ENCODE results near the gene PRR7.
A peak's percentile ranks its signal among the peaks of the same experiment; 100 is the strongest.
"Not testable (repeated sequence)": the region's sequence is repeated elsewhere in the genome, so short reads cannot be mapped to it uniquely, and the experiment has no call there.

The PRR7 gene

DNA sequence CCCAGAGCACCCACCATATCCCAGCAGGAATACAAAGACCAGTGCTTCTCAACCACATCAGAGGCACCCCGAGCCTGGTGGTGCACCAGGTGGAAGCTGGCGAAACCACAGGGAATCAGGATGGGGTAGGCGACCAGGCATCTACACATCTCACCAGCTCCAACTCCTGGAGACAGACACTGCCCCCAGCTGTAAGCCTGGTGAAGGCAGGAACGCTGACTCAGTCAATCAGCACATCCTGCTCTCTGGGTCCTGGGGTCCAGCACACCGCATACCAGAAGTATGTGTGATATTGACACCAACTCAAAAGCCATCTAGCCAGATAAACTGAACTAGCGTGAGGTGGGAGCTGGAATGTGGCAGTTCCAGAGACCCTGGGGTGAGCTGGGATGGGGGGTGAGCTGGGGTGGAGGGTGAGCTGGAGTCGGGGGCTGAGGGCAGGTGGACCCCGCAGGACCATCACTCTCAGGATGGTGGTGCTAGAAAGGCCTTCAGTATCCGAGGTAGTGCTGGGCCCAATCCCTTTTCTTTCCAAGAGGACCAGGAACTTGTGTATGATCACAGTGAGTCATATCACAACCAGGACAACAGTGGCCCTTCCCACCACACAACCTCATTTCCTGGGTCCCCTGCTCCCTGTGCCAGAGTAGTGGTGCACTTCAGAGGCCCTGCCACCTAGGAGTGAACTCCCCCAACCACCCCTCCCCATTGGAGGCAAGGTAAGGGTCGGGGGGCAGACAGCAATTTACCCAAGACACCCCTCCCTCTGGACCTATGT is 24.3 kb downstream of the PRR7 start:
- DNase-seq: no peak

- DNase-seq: no peak
Measured at GRCh38 chr5:177471610-177472356, 25.2 kb downstream of the PRR7 start.

- DNase-seq: peak; percentile 22
Measured at GRCh38 chr5:177472460-177473442, 26.1 kb downstream of the PRR7 start.

- peak; percentile 48 for DNase-seq
Measured at GRCh38 chr5:177473443-177474001, 26.9 kb downstream of the PRR7 start, which contains the start of gene DBN1. TSS of gene DBN1 (minus strand) at chr5:177473634. CDS start at chr5:177473521, 113 bp downstream.

DNA sequence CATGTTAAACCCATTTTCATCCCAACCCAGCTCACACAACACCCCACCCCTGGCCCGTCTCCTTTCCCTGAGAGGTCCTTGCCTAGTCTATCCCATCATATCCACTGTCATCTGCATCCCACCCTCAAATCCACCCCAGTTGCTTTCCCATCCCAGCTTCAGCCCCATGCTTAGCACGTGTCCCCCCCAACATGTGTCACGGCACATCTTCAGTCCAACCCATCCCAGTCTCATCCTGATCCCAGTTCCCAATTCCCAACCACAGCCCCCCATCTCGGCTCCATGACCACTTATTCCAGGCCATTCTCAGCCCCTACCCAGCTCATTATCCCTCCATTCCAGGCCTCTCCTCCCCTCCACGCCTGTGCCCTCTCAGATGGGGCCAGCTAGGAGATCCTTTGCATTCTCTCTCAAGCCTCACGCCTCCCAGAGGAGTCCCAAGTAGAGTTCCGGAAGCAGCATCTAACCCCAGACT is 27.4 kb downstream of the PRR7 start:
- DNase-seq: no peak

DNA sequence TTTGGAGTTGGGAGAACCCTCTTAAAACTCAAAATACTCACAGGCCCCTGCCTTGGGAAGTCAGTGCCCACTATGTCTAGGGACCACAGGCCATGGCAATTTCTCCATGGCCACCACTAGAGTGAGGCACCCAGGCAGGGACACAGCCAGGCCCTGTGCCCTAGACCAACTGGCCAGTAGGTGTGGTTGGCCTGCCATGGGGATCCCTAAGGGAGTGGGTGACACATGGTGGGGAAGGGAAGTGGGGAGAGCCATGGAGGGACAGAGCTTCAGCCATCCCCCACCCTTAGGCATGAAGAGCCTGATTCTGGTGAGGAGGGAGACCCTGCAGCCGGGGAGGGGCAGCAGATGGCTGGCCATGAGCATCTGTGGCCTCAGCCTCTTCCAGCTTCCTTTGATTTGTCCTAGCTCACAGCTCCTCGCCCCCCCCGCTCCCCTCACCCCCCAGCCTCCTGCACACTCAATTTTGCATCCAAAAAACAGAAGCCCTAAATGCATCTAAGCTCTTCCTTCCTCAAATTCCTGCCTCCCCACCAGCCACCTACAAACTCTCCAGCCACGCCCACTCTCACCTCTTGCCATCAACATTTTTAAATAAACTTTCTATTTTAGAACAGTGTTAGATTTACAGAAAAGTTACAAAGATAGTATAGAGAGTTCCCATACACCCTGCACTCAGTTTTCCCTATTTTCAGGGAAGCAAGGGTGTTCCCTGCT is 28.4 kb downstream of the PRR7 start:
- DNase-seq: no peak

GRCh38 chr5:177475563-177476427 is 29.2 kb downstream of the PRR7 start:
- no peak for DNase-seq

DNA sequence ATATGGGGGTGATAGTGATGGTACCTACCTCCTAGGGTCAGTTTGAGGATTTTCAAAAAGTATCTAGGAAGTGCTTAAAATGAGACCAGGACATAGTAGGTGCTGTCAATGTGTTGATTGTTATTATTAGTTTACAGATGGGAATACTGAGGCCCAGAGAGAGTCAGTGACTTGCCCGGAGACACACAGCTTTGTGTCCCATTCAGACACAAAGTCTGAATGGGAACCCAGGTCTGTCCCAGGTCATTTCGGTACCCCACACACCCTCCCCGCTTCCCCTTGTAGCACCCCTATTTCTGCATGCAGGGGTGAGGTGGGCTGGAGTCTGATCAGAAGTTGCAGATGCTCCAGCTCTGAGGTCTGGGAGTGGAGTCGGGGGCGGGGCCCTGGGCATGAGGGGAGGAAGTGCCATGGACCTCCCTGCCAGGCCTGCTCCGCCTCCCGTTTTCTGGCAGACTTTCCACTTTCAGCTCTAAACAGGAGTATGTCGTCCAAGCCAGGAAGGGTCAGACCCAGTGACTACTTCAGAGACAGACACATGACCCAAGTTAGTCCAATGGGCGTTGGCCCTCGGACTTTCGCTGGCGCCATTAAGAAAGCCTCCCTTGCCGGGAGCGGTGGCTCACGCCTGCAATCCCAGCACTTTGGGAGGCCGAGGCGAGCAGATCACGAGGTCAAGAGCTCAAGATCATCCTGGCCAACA is 30.1 kb downstream of the PRR7 start:
- DNase-seq: no peak

DNA sequence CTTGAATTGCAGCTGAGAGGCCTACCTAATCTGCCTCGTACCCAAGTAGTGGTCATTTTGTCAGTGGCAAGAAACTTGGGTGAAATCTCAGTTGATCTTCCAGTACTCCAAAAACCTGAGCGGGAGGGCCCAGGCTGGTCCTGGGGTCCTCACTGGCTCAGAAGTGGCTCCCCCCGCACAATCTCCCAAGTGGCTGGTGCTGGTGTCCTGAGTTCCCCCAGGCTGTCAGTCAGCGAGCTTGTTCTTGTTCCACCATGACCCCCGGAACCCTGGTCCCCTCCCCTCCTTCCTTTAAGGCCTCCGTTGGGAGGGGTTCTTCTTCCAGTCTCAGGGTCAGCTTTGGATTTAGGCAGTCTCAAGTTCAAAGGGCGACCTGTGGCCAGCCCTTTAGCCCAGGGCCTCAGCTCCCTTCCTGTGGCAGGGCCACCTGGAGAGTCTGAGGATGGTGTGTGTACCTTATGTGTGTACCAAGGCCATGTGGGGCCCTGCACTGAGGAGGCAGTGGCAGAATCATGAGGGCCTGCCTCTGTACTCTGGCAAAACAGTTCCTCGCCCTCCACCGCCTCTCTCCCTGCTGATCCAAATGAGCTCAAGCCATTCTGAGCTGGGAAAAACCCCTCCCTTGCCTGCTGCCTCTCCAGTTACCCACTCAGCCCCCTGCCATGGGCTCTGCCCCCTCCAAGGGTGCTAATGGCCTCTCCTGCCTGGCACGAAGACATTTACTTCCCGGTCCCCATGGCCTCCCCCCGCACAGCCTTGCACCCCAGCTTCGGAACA is 31.3 kb downstream of the PRR7 start:
- DNase-seq: no peak

DNA sequence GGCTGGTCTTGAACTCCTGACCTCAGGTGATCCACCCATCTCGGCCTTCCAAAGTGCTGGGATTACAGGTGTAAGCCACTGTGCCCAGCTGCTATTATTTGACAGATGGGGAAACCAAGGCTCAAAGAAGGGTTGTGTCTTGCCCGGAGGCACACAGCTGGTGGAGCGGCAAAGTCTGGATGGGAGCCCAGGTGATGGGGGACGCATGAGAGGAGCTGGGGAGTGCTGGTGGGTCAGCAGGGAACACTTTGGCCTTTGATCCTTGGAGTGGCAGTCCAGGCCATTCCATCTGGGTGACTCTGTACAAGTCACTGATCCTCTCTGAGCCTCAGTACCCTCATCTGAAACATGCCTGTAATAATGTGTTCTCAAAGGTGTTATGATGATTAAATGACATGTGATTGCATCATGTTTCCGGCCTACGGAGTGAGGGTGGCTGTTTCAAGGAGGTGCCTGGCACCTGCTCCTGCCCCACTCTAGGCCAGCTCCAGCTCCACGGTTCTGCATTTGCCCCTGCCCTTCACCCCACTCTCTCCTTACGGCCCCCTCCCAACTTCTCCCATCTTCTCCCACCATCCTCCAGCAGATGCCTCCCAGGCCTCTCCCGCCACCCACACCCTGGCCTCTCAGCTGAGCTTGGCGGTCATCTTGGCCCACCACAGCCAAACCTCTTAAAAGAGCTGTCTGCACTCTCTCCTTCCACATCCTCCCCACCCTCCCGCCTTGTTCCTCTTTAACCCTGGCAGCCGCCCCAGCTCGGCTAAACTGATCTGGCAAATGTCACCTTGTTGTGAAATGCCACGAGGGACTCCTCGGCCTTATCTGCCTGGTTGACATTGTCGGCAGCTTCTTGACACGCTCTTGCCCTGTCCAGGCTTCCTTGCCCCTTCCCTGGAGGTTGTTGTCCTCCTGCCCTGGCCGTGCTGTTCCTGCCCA is 32.4 kb downstream of the PRR7 start:
- no peak for DNase-seq

DNA sequence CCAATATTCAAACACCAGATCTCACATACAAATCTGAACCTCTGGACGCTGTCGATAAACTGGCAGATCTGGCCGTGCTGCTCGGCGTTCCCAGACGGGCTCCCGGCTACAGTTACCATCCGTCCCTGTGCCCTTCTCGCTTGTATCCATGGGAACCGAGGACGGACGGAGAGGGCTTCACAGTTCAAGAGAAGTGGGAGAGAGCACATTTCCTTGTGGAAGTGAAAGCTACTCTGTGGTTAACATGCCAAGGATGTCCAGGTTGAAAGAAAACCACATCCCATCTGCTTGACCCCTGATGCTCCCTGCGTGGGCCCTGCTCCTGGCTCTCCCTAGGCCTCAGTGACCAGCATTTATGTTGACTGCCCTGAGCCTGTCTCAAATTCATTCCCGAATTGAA is 33.2 kb downstream of the PRR7 start:
- DNase-seq: no peak

GRCh38 chr5:177482359-177482795 is 35.8 kb downstream of the PRR7 start:
- DNase-seq: no peak

DNA sequence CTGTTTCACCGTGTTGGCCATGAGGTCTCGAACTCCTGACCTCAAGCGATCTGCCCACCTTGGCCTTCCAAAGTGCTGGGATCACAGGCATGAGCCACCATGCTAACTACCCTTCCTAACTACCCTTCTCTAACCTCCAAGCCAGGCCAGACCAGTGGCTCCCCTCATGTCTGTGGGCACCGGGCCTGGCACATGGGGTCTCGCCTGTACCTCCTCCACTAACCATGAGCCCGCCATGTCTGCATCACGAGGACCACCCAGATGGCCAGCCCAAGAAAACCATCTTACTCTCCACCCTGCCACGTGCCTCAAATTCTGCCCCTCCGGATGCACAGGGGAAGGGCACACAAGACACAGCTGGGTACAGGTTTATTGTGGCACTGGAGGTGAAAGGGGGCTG is 36.4 kb downstream of the PRR7 start:
- no peak for DNase-seq

- DNase-seq: no peak
Measured at GRCh38 chr5:177483994-177484901, 37.6 kb downstream of the PRR7 start.

DNA sequence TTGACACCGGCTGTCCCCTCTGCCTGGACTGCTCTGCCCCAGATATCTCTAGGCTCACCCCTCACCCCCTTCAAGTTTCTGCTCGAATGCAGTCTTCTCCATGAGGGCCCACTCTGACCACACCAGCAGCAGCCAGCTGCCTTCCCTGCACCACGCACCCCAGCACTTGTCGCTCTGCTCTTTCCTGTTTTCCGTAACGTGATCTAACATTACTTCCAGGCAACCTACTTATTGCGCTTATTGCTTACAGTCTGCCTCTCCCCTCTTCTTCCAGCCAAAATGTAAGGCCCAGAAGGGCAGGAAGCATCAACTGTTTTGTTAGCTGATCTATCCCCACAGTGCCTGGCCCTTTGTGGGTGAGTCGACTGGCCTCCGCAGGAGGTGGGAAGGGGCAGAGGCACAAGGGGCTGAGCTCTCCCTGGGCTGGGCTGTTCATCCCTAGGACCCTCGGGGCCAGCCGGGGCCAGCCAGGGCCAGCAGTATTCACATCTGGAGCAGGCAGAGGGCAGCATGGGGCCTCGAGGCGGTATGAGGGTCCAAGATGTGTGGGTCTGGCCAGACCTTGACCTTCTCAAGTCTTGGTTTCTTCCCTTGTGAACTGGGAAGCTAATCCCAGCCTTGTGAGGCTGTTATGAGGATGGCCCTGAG is 38.4 kb downstream of the PRR7 start:
- DNase-seq: no peak

DNA sequence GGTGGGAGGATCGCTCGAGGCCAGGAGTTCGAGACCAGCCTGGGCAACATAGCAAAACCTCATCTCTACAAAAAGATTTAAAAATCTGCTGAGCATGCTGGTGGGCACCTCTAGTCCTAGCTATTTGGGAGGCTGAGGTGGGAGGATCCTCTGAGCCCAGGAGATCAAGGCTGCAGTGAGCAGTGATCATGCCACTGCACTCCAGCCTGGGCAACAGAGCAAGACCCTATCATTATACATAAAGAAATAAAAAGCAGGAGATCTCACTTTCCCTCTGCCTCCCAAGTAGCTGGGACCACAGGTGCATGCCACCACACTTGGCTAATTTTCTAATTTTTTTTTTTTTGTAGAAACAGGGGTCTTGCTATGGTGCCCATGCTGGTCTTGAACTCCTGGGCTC is 39.1 kb downstream of the PRR7 start:
- DNase-seq: not testable (repeated sequence)

Measured in NCI-H774 (cell line).